IPS-11a (cell line): Measurements from ENCODE around the gene PACS1.

Source experiments
- H3K4me3 ChIP-seq: one replicate; pipeline ENCODE4 v1.5.1; 2013; ENCODE audit warnings: low read depth, low read length, control low read depth

Gene PACS1

GRCh38 chr11:66281776-66282467 is 211.8 kb downstream of the PACS1 start:
- no peak overlapping the region for H3K4me3 ChIP-seq

GRCh38 chr11:66282468-66283455 is 212.7 kb downstream of the PACS1 start:
- no peak overlapping the region for H3K4me3 ChIP-seq

GRCh38 chr11:66283461-66284105 is 213.5 kb downstream of the PACS1 start:
- no peak overlapping the region for H3K4me3 ChIP-seq

- H3K4me3 ChIP-seq, result no peak overlapping the region
Measured at GRCh38 chr11:66284526-66285078, 214.5 kb downstream of the PACS1 start.

GRCh38 chr11:66285250-66285947 is 215.3 kb downstream of the PACS1 start:
- no peak overlapping the region for H3K4me3 ChIP-seq

- H3K4me3 ChIP-seq, result no peak overlapping the region
Measured at GRCh38 chr11:66286699-66287098, 216.6 kb downstream of the PACS1 start.

GRCh38 chr11:66287211-66287888 is 217.3 kb downstream of the PACS1 start:
- H3K4me3 ChIP-seq, result no peak overlapping the region

GRCh38 chr11:66287889-66288670 is 218.0 kb downstream of the PACS1 start:
- H3K4me3 ChIP-seq, result peak overlapping the region; percentile 88

GRCh38 chr11:66288671-66289547 is 218.8 kb downstream of the PACS1 start, which contains the start of gene YIF1A:
TSS of gene YIF1A (minus strand) at chr11:66289143. CDS start at chr11:66288985, 158 bp downstream.
- H3K4me3 ChIP-seq, result peak within 1 kb of the TSS; percentile 88

GRCh38 chr11:66289548-66290329 is 219.7 kb downstream of the PACS1 start:
- H3K4me3 ChIP-seq, result peak overlapping the region; percentile 88

GRCh38 chr11:66290330-66290621 is 220.2 kb downstream of the PACS1 start:
- no peak overlapping the region for H3K4me3 ChIP-seq

GRCh38 chr11:66291303-66291705 is 221.2 kb downstream of the PACS1 start:
- peak overlapping the region; percentile 34 for H3K4me3 ChIP-seq

GRCh38 chr11:66291706-66292542 is 221.9 kb downstream of the PACS1 start, which contains the start of gene TMEM151A:
TSS of gene TMEM151A (plus strand) at chr11:66291894. CDS start at chr11:66292014, 120 bp downstream.
- H3K4me3 ChIP-seq, result peak within 1 kb of the TSS; percentile 48

- H3K4me3 ChIP-seq, result peak overlapping the region; percentile 48
Measured at GRCh38 chr11:66292543-66293332, 222.7 kb downstream of the PACS1 start.

- H3K4me3 ChIP-seq, result no peak overlapping the region
Measured at GRCh38 chr11:66293352-66293751, 223.3 kb downstream of the PACS1 start.
